SK-N-SH (cell line): ENCODE data around the gene SOCS3.

Source experiments
- EP300 ChIP-seq, 2 experiments: IDR thresholded peaks; 2 replicates each; pipeline versions ENCODE4 v1.4.0 to v1.6.1; 2012; ENCODE audit warnings: borderline replicate concordance in 1 of 2, low read depth in 1 of 2, low read length in 1 of 2
- EZH2phosphoT487 ChIP-seq: fragments of 200-600 bp; sonication (generic); IDR thresholded peaks from 2 replicates; pipeline ENCODE4 v1.6.1; 2017; ENCODE audit warnings: low read depth, mixed run types, mild to moderate bottlenecking, antibody characterized with exemption, moderate library complexity, borderline replicate concordance
- RFX5 ChIP-seq: IDR thresholded peaks from 2 replicates; pipeline ENCODE4 v1.6.1; 2012; ENCODE audit warnings: mild to moderate bottlenecking, improper control_type of control experiment, low read length
- SIN3A ChIP-seq: IDR thresholded peaks from 2 replicates; pipeline ENCODE4 v1.6.1; 2012; ENCODE audit warnings: low read depth, mild to moderate bottlenecking, low read length, moderate library complexity, borderline replicate concordance
- TF ChIP-seq, protein P1 (sequence below): IDR thresholded peaks from 2 replicates; pipeline ENCODE4 v1.6.1; 2012; ENCODE audit warnings: mild to moderate bottlenecking, low read depth, low read length, moderate library complexity
- TF ChIP-seq, protein P2 (sequence below): fragments of 200-600 bp; sonication (generic); IDR thresholded peaks from 2 replicates; pipeline ENCODE4 v1.6.1; 2017; ENCODE audit warnings: antibody characterized with exemption, mild to moderate bottlenecking, moderate library complexity

GRCh38 chr17:78398390-78398789 lies 38.5 kb upstream of the SOCS3 start:
- TF ChIP-seq, protein P1, sequence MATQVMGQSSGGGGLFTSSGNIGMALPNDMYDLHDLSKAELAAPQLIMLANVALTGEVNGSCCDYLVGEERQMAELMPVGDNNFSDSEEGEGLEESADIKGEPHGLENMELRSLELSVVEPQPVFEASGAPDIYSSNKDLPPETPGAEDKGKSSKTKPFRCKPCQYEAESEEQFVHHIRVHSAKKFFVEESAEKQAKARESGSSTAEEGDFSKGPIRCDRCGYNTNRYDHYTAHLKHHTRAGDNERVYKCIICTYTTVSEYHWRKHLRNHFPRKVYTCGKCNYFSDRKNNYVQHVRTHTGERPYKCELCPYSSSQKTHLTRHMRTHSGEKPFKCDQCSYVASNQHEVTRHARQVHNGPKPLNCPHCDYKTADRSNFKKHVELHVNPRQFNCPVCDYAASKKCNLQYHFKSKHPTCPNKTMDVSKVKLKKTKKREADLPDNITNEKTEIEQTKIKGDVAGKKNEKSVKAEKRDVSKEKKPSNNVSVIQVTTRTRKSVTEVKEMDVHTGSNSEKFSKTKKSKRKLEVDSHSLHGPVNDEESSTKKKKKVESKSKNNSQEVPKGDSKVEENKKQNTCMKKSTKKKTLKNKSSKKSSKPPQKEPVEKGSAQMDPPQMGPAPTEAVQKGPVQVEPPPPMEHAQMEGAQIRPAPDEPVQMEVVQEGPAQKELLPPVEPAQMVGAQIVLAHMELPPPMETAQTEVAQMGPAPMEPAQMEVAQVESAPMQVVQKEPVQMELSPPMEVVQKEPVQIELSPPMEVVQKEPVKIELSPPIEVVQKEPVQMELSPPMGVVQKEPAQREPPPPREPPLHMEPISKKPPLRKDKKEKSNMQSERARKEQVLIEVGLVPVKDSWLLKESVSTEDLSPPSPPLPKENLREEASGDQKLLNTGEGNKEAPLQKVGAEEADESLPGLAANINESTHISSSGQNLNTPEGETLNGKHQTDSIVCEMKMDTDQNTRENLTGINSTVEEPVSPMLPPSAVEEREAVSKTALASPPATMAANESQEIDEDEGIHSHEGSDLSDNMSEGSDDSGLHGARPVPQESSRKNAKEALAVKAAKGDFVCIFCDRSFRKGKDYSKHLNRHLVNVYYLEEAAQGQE, result no peak
- TF ChIP-seq SIN3A, result no peak
- no peak for TF ChIP-seq RFX5
- TF ChIP-seq, protein P2, sequence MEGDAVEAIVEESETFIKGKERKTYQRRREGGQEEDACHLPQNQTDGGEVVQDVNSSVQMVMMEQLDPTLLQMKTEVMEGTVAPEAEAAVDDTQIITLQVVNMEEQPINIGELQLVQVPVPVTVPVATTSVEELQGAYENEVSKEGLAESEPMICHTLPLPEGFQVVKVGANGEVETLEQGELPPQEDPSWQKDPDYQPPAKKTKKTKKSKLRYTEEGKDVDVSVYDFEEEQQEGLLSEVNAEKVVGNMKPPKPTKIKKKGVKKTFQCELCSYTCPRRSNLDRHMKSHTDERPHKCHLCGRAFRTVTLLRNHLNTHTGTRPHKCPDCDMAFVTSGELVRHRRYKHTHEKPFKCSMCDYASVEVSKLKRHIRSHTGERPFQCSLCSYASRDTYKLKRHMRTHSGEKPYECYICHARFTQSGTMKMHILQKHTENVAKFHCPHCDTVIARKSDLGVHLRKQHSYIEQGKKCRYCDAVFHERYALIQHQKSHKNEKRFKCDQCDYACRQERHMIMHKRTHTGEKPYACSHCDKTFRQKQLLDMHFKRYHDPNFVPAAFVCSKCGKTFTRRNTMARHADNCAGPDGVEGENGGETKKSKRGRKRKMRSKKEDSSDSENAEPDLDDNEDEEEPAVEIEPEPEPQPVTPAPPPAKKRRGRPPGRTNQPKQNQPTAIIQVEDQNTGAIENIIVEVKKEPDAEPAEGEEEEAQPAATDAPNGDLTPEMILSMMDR, result no peak
- no peak for TF ChIP-seq EP300 (IDR thresholded peaks at IDR 0.05; ENCODE audit: borderline replicate concordance in 1 of 2, low read depth in 1 of 2, low read length in 1 of 2)
- TF ChIP-seq EZH2phosphoT487, result no peak
